Activated gamma-delta T cell treated with anti-CD3 and anti-CD28 coated beads, Interleukin-2, amount 50 U/mL, for 16 hours (primary cell): ENCODE measurements around the gene ROBO1.
"Not testable (repeated sequence)": the region's sequence is repeated elsewhere in the genome, so short reads cannot be mapped to it uniquely, and the experiment has no call there.

Experiments
- DNase-seq: peaks from one replicate; pipeline ENCODE4 v3.0.0-alpha.2; 2020; ENCODE audit warnings: low read depth

The ROBO1 gene

DNA sequence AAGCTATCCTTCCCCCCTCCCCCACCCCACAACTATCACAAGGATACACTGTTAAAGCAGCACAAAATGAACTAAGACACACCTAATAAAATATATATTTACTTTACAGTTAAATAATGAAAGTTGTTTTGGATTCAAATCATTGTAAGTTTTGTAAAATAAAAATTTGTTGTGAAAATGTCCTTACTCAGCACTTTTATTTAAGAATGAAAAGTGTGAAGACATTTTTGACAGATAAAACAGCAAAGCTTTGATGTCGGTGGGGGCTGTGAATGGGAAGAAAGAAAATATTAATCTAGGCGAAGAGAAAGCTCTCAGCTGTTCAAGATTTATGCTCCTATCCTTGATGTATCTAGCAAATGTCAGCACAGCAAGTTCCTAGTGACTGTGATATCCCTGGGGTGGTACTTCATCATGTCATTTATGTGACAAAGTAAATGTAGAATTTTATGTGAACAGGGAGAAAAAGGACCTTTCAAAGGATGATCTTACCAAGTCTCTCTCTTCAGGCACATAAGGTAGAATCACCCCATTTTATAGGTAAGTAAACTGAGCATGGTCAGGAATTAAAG is 216.4 kb downstream of the ROBO1 start:
- no peak for DNase-seq

DNA sequence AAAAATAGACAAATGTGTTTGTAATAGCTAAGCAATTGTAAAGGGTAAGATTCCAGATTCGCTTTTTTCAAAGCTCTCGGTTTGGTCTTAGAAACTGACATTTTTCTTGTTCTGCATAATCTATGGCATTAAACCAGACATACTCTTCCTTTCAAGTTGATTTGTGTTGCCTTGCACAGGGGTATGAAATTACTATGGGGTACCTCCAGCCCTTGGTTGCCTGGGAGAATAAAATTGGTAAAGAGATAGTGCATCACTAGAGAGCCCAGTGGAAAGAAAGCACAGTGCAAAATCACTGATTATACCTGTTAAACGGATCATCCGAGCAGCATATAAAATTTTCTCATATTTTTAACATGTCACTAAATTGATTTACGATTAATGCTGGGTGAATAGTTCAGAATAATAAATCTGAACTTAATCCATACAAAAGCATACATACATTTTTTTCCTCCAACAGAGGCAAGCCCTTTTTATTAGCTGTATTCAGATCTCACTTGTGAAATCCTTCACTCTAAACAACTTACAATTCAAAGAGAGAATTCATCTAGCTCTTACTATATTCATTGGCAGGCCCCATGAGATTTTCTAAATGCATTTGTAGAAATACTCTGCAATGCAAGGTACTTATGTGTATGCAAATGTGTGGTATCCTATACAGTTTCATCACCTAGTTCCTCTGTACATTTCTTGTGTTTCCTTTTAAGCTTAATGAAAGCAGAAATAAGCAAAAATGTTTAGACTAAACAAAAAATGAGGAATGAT is 224.4 kb downstream of the ROBO1 start:
- DNase-seq = no peak

DNA sequence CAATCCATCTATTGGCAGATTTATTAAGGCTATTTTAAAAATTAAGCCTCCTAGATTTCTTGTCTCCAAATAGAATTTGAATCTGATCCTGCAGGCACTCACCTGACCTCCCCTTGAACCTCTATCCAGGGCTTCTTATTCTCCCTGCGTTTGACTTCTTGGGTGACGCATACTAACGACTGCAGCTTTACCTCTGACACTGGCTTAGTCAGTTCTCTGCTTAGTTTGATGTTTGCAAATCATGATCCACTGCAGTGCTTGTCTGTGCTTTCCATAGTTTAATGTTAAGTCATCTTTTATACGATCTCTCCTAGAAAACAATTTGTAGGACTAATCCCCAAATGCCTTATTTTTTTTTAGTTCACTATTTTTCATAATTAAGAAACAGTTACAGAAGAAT is 233.1 kb downstream of the ROBO1 start:
- DNase-seq = no peak

DNA sequence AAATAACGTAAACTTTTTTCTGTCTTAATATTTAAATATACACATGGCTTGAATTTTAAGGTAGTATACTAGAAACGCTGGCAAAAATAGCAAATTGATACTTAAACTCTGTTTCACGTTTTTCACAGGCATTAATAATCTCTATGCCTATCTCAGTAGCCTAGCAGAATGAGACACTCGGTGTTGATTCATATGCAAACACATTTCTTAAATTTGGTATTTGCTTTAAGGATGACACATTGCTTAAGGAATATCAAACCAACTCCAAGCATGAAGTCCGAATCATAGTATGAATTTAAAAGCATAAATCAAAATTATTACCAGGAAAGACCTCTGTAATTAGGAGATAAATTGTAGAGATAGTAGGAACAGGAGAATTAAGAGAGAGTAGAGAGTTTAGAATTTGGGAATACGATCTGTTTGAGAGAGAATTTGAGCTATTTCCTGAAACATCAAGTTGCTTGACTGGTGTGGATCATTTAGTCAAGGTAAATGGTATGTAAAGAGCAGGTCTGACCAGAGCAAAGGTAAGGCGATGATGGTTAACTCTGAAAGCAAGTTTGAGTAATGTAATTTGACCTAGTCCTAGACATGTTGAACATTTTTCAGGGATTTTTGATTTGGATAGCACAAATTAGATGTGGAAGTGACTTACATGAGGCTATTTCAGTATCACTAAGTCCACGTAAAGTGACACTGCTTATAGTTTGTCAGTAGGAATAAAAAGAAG is 236.1 kb downstream of the ROBO1 start:
- DNase-seq = no peak

DNA sequence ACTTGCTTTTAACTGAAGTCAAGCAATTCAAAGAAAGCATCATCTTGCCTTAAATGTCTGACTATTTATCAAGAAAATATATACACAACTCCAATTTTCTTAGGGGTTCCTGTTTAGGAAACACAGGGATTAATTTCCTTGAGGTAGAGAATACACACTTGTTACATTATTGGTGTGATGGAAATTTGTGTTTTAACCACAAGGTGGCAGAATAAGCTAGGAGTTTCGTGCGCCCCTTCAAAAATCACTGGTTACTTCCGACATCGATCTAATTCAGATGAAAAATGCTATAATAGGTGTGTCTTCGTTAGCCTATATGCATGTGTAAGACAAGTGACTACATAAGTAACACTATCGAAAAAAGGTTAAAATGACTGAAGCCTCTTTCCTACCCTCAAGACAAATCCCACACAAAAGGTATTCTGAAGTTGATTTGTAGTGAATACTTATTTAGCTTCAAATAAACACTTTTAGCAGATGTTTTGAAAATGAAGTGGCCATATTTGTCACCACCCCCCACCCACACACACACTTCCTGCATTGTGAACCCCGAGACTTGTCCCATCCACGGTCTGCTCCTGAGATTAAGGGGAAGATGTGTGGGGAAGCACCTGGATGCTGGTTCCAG is 246.5 kb downstream of the ROBO1 start:
- DNase-seq = no peak

DNA sequence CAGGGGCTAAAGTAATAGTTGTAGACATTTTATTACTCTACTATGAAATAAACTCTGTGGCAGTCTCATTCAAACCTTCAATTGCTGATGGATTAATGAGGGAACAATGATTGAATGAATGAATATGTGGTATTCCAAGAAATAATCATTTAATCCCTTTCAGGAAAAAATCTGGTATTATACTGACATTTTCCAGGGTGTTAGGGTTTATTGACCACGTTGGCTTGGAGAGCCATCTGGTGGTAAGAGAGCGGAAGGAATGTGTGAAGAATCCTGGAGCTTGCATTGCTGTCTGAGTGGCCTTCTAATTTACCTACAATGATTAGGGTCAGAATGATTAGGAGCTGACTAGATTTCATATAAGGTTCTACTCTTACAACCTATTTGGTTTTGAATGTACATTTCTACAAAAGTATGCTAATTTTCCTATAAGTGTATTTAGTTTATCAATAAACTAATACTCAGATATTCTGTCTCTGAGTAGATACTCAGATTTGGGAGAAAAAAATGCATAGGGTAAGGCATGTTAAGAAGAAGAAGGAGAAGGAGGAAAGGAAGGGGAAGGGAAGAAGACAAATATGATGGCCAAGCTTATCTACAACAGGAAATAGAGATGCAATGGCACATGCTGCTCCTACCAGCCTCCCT is 249.9 kb downstream of the ROBO1 start:
- no peak for DNase-seq

DNA sequence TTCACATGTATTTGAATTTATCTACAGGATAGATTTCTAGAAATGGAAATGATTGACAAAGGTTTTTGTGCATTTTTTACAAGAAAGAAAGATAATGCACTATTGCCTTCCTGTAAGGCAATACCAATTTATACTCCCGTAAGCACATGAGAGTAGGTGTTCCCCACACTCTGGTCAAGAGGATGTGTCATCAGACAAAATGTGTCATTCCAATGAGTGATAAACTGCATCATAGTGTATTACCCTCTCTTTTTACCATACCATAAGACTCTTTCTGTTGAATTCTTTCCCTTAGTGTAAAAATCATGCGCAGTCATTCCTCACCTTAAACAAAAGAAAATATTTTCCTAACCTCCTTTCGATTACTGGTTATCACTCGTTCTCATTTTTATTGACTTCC is 251.0 kb downstream of the ROBO1 start:
- no peak for DNase-seq

DNA sequence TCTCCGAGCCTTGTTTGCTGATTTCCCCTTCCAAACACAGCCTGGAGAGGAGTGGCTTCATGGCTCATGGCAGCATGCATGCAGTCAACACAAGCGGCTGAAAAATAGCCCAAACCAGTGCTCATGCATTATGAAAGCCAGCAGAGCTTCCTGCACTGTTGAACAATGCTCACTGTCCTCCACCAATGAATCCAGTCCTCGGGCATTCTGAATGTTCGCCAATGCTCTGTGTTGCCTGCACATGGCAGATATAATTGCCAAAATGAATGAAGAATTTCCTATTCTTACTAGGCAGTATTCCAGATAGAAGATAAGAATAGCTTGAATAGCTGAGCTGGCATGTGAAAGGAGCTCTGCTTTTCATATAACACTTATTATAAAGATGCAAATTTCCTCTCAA is 252.7 kb downstream of the ROBO1 start:
- no peak for DNase-seq

DNA sequence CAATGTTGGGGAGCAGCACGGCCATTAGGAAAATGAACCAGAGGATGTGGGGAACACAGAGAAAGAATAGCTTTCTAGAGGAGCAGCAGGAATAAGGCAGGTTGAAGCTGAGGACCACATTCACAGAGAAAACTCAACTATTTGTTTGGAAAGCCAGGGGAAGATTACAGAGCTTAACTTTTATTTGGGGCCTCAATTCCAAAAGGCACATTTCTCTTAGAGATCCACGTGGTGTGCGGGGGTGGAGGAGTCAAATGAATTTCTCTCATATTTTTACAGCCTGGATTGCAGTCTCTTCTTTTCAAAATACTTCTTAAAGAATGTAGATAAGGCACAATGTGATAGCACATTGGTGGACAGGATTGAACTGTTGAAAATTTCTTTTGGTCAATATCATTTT is 253.7 kb downstream of the ROBO1 start:
- DNase-seq = no peak

DNA sequence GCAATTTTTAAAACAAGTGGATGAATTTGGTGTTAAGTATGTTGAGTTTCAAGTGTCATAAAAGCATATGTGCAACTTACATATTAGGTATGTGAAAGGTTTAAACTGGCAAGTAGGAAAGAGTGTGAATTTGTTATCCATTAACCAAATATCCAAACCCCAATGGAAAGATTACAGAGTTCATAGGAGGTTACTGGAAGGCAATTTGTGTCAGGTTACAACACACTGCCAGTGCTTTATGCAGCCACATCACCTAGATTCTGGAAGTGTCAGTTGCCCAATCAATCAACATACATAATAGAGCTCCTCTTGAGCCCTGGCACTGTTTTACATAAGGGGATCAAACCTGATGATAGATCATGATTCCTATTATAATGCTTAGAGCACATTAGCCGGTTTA is 261.0 kb downstream of the ROBO1 start:
- DNase-seq = no peak

DNA sequence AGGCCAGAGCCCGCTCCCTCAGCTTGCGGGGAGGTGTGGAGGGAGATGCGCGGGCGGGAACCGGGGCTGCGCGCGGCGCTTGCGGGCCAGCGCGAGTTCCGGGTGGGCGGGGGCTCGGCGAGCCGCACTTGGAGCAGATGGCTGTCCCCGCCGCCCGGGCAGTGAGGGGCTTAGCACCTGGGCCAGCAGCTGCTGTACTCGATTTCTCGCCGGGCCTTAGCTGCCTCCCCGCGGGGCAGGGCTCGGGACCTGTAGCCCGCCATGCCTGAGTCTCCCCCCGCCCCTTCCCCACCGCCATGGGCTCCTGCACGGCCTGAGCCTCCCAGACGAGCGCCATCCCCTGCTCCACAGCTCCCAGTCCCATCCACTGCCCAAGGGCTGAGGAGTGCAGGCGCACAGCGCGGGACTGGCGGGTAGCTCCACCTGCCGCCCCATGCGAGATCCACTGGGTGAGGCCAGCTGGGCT is 265.5 kb downstream of the ROBO1 start:
- not testable (repeated sequence) for DNase-seq

DNA sequence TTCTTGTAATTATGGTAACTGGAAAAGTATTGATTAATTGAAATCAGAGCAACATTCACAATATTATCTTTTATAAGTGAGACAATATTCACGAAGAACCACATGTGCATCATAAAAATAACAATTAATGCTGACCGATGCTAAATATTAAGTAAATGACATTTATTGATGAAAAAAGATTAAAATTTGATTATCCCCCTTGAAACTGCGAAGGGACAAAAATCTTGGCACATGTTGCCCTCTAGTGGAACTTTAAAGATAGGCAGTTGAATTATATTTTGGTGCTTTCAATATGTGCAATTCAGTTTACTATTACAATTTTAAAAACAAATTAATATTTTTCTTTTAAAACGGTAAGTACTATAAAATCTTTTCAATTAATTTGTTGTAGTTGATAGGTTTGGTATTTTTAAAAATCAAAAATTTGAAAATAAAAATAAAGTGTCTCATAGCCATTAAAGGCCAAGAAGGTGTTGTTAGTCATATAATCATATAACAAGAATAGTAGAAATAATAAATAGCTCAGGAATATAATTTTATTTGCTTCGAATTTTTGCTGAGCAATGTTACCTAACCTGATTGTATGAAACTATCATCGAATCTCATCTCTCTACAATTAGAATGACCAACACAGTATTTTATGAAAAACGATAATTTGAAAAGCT is 270.2 kb downstream of the ROBO1 start:
- DNase-seq = no peak

DNA sequence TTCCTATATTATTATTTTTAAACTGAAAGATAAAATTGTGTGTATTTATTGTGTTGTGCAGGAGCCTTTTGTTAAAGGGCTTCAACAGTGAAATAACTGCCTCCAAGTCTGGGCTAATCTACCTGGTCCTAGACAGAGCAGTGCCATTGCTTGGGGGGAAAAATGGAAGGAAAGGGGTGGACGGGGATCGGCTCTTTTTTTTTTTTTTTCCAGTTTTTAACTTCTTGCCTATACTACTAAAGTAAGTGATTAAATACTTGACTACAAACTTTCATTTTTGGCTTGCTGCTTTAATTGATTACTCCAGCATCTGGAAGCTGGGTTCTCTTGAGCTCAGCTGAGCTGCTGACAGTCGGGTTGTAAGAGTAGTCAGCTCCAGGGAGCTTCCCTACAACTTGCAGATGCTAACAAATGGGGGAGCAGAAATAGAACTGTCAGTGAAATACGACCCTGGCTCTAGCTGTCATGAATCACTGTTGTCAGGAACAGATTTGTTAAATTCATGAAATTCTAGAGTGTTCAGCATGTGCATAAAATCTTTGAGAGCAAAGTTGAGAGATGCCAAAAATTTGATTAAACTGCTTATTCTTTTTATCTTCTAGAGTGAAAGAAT is 276.7 kb downstream of the ROBO1 start:
- no peak for DNase-seq

DNA sequence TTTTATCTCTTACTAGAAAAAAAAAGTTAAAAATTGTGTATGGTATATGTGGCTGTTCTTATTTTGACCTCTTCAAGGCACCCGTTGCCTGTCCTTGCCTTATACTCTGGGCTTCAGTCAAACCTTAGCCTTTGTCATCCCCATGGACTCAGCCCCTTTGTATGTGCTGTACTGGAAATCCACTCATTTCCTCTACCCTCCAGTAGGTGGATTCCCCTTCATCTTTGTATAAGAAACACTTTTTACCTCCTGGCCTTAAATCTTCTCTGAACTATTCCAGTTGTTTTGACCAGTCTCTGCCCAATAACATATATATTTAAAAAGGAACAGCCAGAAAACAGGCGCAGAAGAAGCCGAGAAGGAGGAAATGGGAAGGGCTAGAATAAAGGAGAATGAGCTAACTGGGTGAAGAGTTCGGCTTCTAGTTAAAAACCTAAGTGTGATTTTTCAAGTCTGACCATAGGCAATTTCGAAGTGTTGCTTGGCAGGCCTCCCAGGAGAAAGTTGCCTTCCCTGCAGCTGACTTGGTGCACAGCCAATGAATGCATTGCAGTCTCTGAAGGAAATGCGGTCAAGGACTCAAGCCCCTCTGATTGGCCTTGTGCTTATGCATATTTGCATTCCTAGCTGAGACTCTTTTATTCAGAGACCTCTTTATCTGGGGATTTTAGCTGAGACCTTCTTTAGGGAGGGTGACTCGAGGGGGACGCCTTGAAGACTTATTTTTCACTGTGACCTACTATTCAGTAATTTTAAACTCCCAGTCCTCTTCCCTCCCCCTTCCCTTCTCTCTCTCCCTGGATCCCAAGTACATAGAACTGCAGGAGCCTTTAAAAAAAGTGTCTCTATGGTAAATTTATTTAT is 277.4 kb downstream of the ROBO1 start:
- DNase-seq = no peak

DNA sequence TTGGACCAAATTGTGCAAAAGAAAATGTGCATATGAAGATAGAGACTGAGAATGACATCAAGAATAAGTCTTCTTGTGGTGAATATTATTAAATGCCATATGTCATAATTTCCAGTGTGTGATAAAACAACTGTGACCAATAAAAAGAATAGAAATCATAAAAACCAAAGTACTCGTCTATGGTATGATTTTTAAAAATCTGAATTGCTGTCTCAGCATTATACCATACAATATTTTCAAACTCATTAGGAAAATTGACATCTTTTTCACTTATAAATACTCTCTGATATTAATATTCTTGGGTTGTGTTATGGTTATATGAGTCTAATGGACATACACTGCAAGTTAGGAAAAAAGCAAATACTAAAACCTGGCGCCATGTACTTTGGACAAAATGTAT is 279.4 kb downstream of the ROBO1 start:
- DNase-seq = no peak

DNA sequence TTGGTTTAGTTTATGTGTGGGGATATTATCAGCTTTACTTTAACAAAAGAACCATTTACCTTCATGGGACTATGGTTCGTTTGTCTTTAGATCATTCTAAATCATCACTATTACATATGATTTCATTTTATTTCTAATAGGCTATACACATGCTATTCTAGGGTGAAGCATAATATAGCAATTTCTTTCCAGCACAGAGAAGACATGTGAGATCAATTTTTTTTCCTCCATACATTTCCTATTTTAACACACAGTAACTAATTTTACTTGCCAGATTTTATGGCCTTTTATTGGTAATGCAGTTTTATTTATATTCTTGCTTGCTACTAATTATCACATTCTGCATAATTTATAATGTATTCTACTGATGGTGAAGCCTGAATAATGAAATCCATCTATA is 287.1 kb downstream of the ROBO1 start:
- no peak for DNase-seq

DNA sequence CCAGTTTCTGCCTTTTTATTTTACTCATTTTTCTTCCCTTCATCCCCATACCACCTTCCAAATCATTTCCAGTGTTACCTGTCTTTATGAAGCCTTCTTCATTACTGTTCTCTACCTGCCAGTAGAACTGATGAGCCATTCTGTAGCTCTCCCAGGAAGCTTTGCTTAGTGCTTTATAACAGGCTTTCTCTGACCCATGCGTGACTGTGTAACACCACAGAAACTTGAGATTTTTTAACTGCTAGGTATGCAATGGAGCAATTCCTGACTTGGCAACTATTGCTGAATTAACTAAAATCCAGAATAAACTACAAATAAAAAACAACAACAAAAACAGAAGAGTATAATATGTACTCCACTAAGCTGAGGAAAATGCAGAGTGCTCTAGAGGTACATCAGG is 289.2 kb downstream of the ROBO1 start:
- no peak for DNase-seq

DNA sequence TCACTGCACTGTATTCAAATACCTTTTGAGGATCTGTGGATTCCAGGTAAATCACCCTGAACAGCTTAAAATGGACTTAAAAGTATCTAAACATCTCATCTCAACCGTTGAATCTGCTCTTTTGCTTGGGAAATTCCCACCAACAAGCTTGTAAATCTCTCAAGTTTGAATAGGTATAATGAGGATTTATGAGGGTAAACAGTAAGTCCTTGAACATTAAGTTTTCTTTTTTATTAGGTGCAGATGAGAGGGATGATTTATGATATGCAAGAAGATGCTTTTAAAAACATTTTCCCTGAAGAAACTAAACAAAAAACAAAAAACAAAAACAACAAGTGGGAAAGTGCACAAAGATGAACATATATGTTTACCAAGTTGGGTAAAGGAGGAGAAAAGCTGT is 290.6 kb downstream of the ROBO1 start:
- DNase-seq = no peak

DNA sequence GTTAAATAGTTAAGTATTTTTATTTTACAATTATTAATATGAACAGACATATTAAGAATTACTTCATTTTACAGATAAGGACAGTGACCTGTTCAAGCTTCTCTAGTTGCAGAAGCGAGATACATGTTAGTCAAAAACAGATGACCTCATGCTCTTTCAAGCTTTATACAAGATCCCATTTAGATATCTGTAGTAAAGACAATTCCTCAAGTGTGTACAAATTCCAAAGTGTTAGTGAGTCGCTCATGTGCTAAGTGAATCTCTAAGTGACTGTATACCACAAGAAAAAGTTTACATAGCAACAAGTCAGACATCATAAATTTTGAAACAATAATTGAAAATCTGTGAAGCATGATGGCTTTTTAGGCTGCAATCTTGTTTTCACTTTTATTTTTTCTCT is 293.8 kb downstream of the ROBO1 start:
- no peak for DNase-seq

DNA sequence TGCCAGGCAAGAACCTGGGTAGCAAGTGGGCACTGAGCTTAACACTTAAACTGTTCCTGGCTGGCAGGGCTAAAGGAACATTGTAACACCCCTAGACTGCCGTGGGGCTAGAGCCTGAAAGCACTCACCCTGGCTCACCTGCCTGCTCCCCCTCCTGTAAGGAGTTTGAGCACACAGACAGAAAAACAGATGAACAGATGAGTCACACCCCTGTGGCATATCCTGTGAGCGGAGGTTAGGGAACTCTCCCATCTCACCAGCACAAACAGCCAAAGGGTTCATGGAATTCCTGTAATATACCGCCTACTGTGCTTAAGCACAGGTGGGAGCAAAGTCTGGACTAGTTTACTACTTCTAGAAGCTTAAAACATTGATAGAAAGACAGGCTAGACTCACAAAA is 300.1 kb downstream of the ROBO1 start:
- no peak for DNase-seq
